Endodermal cell (in vitro differentiated cells): ENCODE data around the gene SLC35F1. TPM values are rescaled to one million over a fixed set of nuclear protein-coding genes. Genes with fewer than 3 reads are reported as not detected.
A peak's percentile ranks its signal among the peaks of the same experiment; 100 is the strongest.

Experiments used
- DNase-seq: peaks from one replicate; pipeline ENCODE4 v3.0.0-alpha.2; 2017
- H3K27ac ChIP-seq: 2 replicates; pipeline ENCODE4 v1.5.1; 2013; ENCODE audit warnings: mild to moderate bottlenecking, low read depth, low read length, moderate library complexity
- H3K27me3 ChIP-seq: 2 replicates; pipeline ENCODE4 v1.6.1; 2013; ENCODE audit warnings: mild to moderate bottlenecking, low read length, moderate library complexity; ENCODE audit not compliant: insufficient read depth, control insufficient read depth, poor library complexity, severe bottlenecking
- H3K36me3 ChIP-seq: 2 replicates; pipeline ENCODE4 v1.7.0; 2013; ENCODE audit warnings: mild to moderate bottlenecking, low read length, moderate library complexity; ENCODE audit not compliant: control insufficient read depth, insufficient read depth
- H3K4me1 ChIP-seq: one replicate; pipeline ENCODE4 v1.7.0; 2013; ENCODE audit warnings: low read length; ENCODE audit not compliant: control insufficient read depth, insufficient read depth
- H3K4me3 ChIP-seq: 2 replicates; pipeline ENCODE4 v1.5.1; 2013; ENCODE audit warnings: mild to moderate bottlenecking, low read length, moderate library complexity
- H3K9ac ChIP-seq: 2 replicates; pipeline ENCODE4 v1.6.1; 2013; ENCODE audit warnings: mild to moderate bottlenecking, low read length, moderate library complexity; ENCODE audit not compliant: poor library complexity, severe bottlenecking; ENCODE audit errors: extremely low read depth
- H3K9me3 ChIP-seq: 2 replicates; pipeline ENCODE4 v1.6.1; 2013; ENCODE audit warnings: mild to moderate bottlenecking, low read length, moderate library complexity; ENCODE audit not compliant: control insufficient read depth
- H3K27ac Mint-ChIP-seq: 2 replicates; pipeline ENCODE4 v1.8.0; 2020; ENCODE audit warnings: mixed read lengths
- H3K27me3 Mint-ChIP-seq: 2 replicates; pipeline ENCODE4 v1.8.0; 2021; ENCODE audit warnings: mild to moderate bottlenecking, mixed read lengths; ENCODE audit not compliant: insufficient read depth
- H3K36me3 Mint-ChIP-seq: 2 replicates; pipeline ENCODE4 v1.8.0; 2020; ENCODE audit warnings: low read depth, mixed read lengths
- H3K4me1 Mint-ChIP-seq: 2 replicates; pipeline ENCODE4 v1.8.0; 2020; ENCODE audit warnings: mixed read lengths
- H3K4me3 Mint-ChIP-seq: 2 replicates; pipeline ENCODE4 v1.8.0; 2020; ENCODE audit warnings: mild to moderate bottlenecking, moderate library complexity, mixed read lengths
- H3K9me3 Mint-ChIP-seq: 2 replicates; pipeline ENCODE4 v1.8.0; 2020; ENCODE audit warnings: mild to moderate bottlenecking, mixed read lengths
- CTCF ChIP-seq: fragments of 200-600 bp; sonication (generic); conservative IDR thresholded peaks from 2 replicates; pipeline ENCODE4 v1.5.0; 2021; ENCODE audit warnings: antibody characterized with exemption, mild to moderate bottlenecking
- WGBS, 2 experiments: methylation state at CpG; one replicate each; pipeline versions ENCODE4 v1.1.5 to v1.1.7; 2013; ENCODE audit warnings: missing lambda C conversion rate in 2 of 2, mixed read lengths in 1 of 2; ENCODE audit not compliant: insufficient coverage in 1 of 2, insufficient read length in 1 of 2; 5-methylcytosine and 5-hydroxymethylcytosine counted together
- total RNA-seq, 2 donors: library from RNA; stranded (reverse); fragmentation: NEBNext Ultra II Directional in 1 of 2; extraction: Animal tissue kit (Norgen Biotek cat#: 25700) in 1 of 2; gene quantifications; 2 replicates in 1 of 2; 3 replicates in 1 of 2; pipeline ENCODE4 v1.2.1, GENCODE V29; 2021

The SLC35F1 gene
- total RNA-seq, 2 donors from 2014 or later: 6.7 to 12.8 TPM

GRCh38 chr6:118283766-118284165 is 376.7 kb downstream of the SLC35F1 start:
- Mint-ChIP-seq H3K4me1 (peaks cover 13% of the 10 kb centered on the region), H3K27me3 (no peaks in the 10 kb centered on the region), H3K4me3 (no peak overlapping the region), H3K36me3 (no peaks in the 10 kb centered on the region), H3K9me3 (peaks cover 5% of the 10 kb centered on the region), H3K27ac (no peak overlapping the region)
- Histone ChIP-seq H3K4me1 (no peaks in the 10 kb centered on the region), H3K27me3 (no peaks in the 10 kb centered on the region), H3K9ac (no peak overlapping the region), H3K9me3 (peaks cover 13% of the 10 kb centered on the region), H3K27ac (no peak overlapping the region), H3K36me3 (no peaks in the 10 kb centered on the region), H3K4me3 (no peak overlapping the region)
- WGBS, 2 experiments: 48 to 62% methylated on average over 4 to 8 of the region's 8 CpGs
- peak; percentile 88 for TF ChIP-seq CTCF
- peak; percentile 55 for DNase-seq

GRCh38 chr6:118284736-118285360 is 377.8 kb downstream of the SLC35F1 start:
- no peak overlapping the region for H3K27ac Mint-ChIP-seq

DNA sequence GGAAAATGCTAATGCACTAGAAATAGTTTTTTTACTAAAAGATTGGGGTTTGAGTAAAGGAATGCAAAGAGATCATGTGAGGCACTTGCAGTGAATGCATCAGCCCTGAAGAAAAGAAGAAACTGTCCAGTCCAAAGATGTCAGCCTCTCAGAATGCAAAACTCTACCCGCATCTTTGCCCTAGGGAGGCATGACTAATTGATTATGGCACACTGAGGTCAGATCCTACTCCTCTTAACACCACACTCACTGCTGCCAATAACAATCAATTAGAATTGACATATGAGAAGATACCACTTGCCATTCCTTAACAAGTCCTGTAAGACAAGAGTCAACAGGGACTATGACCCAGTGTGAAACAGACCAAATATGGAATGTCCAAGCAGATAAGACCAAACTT is 378.7 kb downstream of the SLC35F1 start:
- H3K9ac ChIP-seq: no peak overlapping the region
- H3K36me3 ChIP-seq: no peaks in the 10 kb centered on the region
- H3K4me3 ChIP-seq: no peak overlapping the region
- H3K27ac ChIP-seq: no peak overlapping the region
- Mint-ChIP-seq H3K27me3 (no peaks in the 10 kb centered on the region), H3K9me3 (peaks cover 7% of the 10 kb centered on the region), H3K36me3 (no peaks in the 10 kb centered on the region), H3K4me3 (no peak overlapping the region), H3K4me1 (peaks cover 13% of the 10 kb centered on the region), H3K27ac (no peak overlapping the region)
- H3K27me3 ChIP-seq: no peaks in the 10 kb centered on the region
- no peak for DNase-seq
- no peaks in the 10 kb centered on the region for H3K4me1 ChIP-seq
- peaks cover 16% of the 10 kb centered on the region for H3K9me3 ChIP-seq
- 74 to 86% methylated on average over 1 of the region's 1 CpG for WGBS, 2 experiments
- no peak for TF ChIP-seq CTCF

More at GRCh38 chr6:118284736-118285360, 377.8 kb downstream of the SLC35F1 start:
- peak; percentile 66 for TF ChIP-seq CTCF
- Mint-ChIP-seq H3K27me3 (no peaks in the 10 kb centered on the region), H3K9me3 (peaks cover 7% of the 10 kb centered on the region), H3K4me1 (peaks cover 13% of the 10 kb centered on the region), H3K4me3 (no peak overlapping the region), H3K36me3 (no peaks in the 10 kb centered on the region)
- 82 to 100% methylated on average over 1 to 5 of the region's 5 CpGs for WGBS, 2 experiments
- H3K4me1 ChIP-seq: no peaks in the 10 kb centered on the region
- H3K36me3 ChIP-seq: no peaks in the 10 kb centered on the region
- no peak overlapping the region for H3K4me3 ChIP-seq
- no peak overlapping the region for H3K27ac ChIP-seq
- H3K9ac ChIP-seq: no peak overlapping the region
- no peak for DNase-seq
- H3K27me3 ChIP-seq: no peaks in the 10 kb centered on the region
- peaks cover 16% of the 10 kb centered on the region for H3K9me3 ChIP-seq
